Measurements from ENCODE around the gene TNFRSF1B.

The TNFRSF1B gene

DNA sequence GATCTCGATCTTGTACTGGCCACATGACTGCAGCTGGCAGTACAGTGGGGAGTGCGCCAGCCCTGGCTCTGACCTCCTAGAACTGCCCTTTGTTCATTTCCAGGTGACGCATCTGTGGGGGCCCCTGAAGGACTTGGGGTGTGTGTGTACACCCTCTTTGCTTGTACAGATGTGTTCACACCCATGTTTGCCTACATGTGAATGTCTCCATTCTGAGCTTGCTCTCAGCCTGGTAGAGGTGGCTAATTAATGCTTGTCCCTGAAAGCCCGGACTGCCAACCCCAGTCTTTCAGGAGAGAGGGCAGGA, 19.8 kb downstream of the TNFRSF1B start:
- DNase-seq (ENCODE audit: extremely low spot score, insufficient read length, low read depth) (no peak), FAIRE-seq (no peak)

DNA sequence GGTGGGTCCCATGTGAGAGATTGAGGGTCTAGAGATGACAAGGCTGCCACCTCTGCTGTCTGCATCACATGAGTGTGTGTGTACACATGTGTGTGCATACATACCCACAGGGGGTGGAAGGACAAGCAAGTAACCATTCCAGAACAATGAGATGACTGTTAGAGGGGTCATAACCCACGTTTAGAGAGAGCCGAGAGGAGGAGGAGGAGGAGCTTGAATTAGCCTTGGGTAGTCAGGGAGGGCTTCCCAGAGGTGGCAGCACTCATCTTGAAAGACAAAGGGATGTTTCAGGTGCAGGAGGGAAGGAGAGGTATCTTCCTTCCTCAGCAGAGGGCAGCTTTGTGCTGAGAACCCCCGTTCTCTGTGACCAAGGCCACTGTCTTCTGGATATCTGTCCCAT, 21.3 kb downstream of the TNFRSF1B start:
- DNase-seq (ENCODE audit: extremely low spot score, insufficient read length, low read depth) (no peak), FAIRE-seq (no peak)

DNA sequence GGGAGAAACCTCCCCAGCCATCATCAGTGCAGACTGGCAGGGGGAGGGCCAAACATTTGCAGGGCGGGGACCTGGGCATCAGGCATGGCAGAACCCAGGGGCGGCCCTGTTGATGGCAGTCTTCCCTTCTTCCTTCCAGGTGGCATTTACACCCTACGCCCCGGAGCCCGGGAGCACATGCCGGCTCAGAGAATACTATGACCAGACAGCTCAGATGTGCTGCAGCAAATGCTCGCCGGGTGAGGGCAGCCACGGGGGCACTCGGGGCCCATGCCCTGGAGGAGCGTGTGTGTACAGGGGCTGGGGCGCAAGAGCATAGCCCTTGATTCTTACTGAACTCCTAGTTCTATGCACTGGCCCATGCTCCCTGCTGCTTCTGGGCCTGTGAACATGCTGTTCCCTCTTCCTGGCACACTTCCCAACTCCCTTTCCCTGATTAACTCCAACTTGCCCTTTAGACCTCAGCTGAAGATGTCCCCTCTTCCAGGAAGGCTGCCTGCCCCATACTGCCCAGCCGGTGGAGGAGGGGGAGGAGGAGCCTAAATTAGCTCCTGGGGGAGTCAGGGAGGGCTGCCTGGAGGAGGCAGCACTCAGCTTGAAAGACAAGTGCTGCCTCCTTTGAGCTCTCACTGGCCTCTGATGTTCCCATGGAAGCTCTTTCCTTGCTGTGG, 22.0 kb downstream of the TNFRSF1B start:
- DNase-seq (ENCODE audit: extremely low spot score, insufficient read length, low read depth) (no peak), FAIRE-seq (no peak)

DNA sequence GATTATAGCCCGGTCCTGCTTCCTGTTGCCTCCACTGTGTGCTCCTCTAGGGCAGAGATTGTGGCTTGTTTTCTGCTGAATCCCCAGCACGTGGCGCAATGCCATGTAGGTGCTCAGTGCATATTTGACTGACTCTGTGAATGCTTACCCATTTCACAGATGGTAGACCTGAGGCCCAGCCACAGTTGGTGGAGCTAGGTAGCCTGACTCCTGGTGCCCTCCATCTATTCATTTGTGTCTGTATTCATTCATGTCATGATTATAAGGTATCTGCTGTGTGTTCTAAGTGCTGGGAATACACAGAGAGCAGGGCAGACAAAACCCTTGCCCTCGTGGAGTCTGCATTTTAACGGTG, 22.5 kb downstream of the TNFRSF1B start:
- DNase-seq (ENCODE audit: extremely low spot score, insufficient read length, low read depth) (no peak), FAIRE-seq (no peak)

DNA sequence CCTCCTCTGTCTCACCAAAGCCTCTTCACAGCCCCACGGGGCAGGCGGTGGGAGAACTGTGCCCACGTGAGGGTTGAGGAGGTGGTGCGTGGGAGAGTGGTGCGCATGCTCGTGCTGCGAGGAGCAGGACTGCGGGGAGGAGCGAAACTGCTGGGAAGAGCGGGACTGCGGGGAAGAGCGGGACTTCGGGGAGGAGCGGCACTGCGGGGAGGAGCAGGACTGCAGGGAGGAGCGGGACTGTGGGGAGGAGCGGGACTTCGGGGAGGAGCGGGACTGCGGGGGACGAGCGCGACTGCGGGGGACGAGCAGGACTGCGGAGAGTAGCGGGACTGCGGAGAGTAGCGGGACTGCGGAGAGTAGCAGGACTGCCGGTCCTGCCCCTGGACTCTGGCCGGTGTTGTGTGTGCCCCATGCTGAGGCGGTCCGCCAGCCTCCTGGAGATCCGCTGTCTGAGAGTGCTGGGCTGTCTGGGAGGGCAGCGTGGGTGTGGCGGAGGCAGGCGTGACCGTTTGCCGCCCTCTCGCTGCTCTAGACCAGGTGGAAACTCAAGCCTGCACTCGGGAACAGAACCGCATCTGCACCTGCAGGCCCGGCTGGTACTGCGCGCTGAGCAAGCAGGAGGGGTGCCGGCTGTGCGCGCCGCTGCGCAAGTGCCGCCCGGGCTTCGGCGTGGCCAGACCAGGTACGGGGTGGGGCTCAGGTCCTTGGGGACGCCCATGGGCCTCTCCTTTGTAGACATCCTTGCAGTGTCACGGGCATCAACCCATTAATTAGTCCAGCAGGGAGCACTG, 24.6 kb downstream of the TNFRSF1B start:
- FAIRE-seq (no peak), DNase-seq (ENCODE audit: extremely low spot score, insufficient read length, low read depth) (no peak)

DNA sequence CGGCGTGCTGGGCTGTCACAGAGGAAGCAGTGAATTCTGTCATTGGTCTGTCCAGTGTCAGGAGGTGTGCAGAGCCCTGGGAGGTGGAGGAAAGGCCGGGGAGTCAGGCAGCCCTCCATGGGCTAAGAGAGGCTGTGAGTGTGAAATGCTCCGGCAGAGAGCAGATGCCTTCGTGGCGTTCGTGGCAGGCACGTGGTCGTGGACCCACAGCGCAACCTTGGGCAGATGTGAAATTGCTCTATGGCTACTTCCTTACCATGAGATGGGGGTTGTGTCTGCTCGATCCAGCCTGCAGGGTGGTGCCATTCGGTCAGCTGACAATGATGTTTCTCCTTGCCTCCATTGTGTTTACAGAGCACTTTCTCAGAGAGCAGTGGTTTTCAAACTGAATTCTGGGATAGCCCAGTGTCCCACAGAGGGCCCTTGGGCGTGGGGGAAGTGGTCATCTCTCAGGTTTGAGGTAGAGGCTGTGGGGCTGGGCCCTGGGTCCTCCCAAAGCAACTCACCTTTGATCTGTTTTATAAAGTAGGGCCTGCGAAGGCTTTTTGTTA, 27.9 kb downstream of the TNFRSF1B start:
- FAIRE-seq (no peak), DNase-seq (ENCODE audit: extremely low spot score, insufficient read length, low read depth) (no peak)

DNA sequence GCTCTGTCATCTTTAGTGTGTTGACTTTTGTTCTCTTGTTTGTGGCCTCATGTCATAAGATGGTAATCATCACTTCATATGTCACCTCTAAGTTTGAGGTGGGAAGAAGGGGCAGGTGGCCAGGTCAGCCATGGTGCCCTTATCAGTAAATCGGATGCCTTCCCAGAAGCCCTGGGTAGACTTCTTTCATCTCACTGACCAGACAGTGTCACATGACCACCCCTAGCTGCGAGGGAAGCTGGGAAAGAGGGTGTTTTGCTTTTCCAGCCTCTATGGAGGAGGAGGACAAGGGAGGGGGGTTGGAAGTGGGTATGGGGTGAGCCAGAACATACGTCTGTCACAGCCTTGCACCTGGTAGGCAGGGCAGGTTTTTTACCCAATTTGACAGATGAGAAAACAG, 28.6 kb downstream of the TNFRSF1B start:
- FAIRE-seq (no peak), DNase-seq (ENCODE audit: extremely low spot score, insufficient read length, low read depth) (no peak)

DNA sequence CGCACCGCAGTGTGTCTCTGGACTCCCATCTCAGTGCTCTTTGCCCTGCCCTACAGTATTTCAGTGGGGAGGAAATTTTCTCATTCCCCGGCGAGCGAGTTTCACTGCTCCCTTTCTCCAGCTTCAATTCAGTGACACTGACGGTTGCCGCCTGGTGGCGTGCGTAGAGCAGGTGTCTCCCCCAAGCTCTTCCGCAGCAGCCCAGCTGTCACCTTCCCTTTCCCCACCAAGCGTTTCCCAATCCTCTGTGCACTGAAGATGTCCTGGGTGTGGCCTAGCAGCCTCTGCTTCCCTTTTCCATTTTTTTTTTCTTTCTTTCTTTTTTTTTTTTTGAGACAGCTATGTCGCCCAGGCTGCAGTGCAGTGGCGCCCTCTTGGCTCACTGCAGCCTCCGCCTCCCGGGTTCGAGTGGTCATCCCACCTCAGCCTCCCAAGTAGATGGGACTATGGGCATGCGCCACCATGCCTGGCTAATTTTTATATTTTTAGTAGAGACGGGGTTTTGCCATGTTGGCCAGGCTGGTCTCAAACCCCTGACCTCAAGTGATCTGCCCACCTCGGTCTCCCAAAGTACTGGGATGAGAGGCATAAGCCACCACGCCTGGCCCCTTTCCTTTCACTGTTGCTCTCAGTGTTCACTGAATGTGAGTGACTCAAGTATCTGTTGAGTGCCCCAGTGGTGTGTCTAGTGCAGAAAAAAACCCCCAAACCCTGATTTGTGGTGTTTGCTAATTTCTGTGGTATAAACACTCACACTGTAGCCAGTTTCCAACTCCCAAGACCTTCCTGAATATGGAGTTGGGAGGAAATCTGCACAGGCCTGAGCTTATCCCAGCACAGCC, 30.1 kb downstream of the TNFRSF1B start:
- FAIRE-seq, result no peak

DNA sequence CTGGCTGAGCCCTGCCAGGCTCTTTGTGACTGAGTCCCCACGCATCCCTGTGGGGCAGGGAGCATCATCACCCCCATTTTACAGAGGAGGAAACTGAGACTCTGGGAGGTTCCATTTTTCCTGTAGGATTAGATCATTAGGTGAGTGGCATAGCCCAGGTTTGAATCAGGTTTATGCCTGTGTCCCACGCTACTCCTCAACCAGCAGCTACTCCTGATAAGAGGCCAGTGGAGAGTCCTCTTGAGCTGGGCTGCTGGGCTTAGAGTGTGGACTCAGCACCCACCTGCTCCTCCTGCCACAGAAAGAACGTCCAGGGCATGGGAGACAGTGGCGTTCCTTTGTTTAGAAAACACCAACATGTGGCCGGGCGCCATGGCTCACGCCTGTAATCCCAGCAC, 30.7 kb downstream of the TNFRSF1B start:
- no peak for FAIRE-seq
- no peak for DNase-seq (ENCODE audit: extremely low spot score, insufficient read length, low read depth)

More for the DNA sequence above, 30.1 kb downstream of the TNFRSF1B start:
- no peak for DNase-seq (ENCODE audit: extremely low spot score, insufficient read length, low read depth)

DNA sequence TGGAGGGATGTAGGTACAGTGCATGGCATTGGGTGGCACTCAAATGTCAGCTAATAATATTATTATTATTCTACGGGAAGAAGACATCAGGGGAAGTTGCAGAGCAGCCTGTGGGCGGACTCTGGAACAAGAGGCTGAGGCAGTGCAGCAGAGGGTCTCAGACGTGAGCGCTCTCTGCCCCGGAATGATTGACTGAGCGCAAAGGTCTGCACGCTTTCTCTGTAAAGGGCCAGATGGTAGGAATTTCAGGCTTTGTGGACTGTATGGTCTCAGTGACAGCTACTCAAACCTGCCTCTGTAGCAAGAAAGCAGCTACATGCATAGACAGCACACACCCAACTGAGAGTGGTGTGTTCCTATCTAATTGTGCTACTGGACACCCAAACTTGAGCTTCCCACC, 33.4 kb downstream of the TNFRSF1B start:
- FAIRE-seq (no peak), DNase-seq (ENCODE audit: extremely low spot score, insufficient read length, low read depth) (no peak)

DNA sequence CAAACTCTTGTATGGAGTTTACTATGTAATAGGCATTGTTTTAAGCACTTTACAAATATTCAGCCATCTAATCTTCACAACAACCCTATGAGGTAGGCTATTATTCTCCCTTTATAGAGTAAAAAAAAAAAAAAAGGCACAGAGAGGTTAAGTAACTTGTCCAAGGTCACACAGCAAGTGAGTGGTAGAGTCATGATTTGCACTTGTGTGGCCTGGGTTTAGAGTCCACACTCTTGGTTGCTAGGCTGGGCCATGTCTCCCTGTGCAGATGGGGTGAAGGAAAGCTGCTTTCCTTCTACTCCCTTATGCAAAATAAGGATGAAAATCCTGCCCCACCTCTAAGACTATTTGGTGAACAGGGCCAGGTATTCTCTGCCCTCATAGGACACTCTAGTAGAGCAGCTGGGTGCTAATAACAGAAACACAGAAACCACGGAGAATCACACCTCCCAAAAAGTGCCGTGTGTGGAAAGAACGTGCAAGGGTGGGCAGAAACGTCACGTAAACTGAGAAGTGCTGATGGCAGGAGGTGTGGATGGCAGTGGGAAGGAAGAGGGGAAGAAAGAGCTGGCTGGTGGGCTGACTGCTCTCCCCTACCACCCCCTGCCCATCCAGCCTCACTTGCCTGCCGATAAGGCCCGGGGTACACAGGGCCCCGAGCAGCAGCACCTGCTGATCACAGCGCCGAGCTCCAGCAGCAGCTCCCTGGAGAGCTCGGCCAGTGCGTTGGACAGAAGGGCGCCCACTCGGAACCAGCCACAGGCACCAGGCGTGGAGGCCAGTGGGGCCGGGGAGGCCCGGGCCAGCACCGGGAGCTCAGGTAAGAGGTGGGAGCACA, 34.8 kb downstream of the TNFRSF1B start:
- FAIRE-seq (peak; percentile 97), DNase-seq (ENCODE audit: extremely low spot score, insufficient read length, low read depth) (no peak)

DNA sequence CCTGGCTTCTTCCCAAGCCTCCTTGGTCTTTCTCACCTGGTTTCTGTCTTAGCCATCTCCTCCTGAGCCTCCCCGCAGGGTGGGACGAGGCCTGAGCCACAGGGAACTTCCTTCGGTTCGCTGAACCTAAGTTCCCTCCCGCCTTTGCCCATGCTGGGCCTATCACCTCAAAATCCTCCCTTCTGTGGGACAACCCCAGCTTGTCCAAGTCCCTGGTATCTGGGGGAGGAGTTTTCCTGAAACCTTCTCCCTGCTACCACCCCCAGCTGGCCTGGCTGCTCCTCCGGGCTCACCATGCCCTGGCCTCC, 35.4 kb downstream of the TNFRSF1B start:
- FAIRE-seq, result no peak
- no peak for DNase-seq (ENCODE audit: extremely low spot score, insufficient read length, low read depth)

DNA sequence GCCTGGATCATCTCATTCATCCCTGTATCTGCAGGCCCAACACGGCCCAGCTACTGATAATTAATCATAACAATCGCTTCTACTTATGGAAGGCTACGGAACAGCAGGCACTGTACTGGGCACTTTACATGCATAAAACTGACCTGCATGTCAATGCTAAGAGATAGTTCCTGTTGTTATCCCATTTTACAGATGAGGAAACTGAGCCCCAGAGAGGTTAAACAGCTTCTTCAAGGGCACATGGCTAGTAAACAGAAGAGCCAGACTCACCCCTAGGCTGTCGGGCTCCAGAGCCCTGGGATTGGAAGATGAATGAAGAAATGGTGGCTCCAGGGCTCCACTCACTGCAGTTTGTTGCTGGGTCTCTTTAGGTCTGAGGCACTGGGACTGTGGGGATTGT, 35.8 kb downstream of the TNFRSF1B start:
- FAIRE-seq (no peak), DNase-seq (ENCODE audit: extremely low spot score, insufficient read length, low read depth) (no peak)

DNA sequence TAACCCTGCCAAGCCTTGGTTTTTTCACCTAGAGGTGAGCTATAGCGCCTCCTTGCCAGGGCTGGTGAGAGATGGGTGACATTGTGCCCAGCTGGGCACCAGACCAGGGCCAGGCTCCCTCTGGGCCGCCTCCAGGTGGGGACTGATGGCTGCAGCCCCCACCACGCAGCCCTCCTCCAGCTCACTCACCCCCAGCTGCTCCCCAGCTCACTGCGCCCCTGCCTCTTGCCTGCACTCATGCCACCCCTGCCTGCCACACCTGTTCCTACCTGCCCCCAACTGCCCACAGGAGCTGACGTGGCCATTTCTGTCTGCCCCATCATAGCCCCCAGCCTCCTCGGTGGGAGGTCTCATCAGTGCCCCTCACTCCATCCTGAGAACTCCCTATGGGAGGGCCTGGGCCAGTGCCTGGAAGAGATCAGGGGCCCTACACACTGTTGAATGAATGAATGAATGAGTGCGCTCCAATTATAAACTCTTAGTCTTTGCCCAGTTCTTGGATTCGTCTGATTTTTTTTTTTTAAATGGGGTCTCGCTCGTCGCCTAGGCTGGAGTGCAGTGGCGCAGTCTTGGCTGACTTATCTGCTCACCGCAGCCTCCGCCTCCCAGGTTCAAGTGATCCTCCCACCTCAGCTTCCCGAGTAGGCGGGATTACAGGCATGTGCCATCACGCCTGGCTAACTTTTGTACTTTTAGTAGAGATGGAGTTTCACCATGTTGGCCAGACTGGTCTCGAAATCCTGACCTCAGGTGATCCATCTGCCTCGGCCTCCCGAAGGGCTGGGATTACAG, 36.6 kb downstream of the TNFRSF1B start:
- DNase-seq (ENCODE audit: extremely low spot score, insufficient read length, low read depth), result no peak
- FAIRE-seq, result no peak

DNA sequence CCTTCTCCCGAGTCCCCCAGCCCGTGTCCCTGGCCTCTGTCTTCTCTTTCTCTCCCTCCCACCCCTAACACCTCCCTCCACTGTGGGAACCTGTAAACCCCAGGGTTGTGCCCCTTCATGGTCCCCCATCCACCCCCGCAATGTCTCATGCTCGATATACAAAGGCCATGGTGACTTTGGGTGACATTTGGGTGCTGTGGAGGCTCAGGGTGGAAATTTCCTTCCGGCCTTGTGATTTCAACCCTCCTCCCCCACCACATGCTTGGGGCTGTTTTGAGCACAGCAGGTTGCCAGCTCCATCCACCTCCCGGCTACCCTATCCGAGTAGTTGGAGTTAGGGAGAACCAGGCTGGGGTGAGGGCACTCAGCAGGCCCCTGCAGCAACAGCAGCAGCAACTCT, 37.3 kb downstream of the TNFRSF1B start:
- no peak for DNase-seq (ENCODE audit: extremely low spot score, insufficient read length, low read depth)

DNA sequence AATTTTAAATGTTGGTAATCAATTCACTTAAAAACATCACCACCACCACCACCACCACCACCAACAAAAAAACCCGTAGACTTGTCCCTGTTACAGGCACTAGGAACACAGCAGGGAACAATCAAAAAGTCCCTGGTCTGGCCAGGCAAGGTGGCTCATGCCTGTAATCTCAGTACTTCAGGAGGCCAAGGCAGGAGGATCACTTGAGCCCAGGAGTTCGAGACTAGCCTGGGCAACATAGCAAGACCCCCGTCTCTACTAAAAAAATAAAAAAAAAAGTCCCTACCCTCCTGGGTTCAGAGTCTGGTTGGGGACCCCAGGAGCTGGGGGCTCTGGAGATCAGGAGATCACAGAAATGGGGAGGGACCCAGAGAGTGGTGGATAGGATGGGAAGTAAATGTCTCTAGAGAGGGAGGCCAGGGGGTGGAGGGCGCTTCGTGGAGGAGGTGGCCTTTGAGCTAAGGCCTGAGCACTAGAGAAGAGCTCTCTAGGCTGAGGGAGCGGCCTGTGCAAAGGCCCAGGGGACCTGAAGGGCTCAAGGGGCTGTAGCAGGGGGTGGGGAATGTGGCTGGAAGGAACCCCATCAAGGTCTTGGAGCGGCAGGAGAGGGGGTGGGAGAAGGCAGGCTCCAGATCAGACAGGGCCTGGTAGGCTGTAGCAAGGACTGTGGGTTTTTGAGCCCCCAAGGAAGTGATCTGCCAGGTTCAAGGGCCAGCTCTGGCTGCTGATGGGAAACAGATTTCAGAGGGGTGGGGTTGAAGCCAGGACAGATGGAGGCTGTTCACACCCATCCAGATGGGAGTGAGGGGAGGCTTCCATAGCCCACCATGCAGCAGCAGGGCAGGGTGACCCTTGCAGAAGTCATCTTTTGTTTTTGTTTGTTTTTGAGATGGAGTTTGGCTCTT, 38.2 kb downstream of the TNFRSF1B start:
- DNase-seq (ENCODE audit: extremely low spot score, insufficient read length, low read depth) (no peak), FAIRE-seq (no peak)

More for the DNA sequence above, 37.3 kb downstream of the TNFRSF1B start:
- peak; percentile 93 for FAIRE-seq

DNA sequence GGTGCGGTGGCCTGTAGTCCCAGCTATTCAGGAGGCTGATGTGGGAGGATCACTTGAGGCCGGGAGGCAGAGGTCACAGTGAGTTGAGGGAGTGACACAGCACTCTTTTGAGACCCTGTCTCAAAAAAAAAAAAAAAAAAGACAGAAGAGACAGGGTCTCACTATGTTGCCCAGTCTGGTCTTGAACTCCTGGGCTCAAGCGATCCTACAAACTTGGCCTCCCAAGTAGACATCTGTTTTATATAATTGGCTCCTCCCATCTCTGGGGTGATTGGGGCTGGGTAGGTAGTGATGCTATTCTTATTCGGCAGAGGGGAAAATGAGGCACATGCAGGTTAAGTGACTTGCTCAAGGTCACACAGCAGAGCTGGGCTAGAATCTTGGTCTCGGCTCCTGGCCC, 39.4 kb downstream of the TNFRSF1B start:
- FAIRE-seq (no peak), DNase-seq (ENCODE audit: extremely low spot score, insufficient read length, low read depth) (no peak)

DNA sequence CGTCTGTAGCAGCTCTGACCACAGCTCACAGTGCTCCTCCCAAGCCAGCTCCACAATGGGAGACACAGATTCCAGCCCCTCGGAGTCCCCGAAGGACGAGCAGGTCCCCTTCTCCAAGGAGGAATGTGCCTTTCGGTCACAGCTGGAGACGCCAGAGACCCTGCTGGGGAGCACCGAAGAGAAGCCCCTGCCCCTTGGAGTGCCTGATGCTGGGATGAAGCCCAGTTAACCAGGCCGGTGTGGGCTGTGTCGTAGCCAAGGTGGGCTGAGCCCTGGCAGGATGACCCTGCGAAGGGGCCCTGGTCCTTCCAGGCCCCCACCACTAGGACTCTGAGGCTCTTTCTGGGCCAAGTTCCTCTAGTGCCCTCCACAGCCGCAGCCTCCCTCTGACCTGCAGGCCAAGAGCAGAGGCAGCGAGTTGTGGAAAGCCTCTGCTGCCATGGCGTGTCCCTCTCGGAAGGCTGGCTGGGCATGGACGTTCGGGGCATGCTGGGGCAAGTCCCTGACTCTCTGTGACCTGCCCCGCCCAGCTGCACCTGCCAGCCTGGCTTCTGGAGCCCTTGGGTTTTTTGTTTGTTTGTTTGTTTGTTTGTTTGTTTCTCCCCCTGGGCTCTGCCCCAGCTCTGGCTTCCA, 40.1 kb downstream of the TNFRSF1B start:
- DNase-seq (ENCODE audit: extremely low spot score, insufficient read length, low read depth) (no peak), FAIRE-seq (no peak)
